Measurements from ENCODE around the gene LRMDA. TPM values are rescaled to one million over a fixed set of nuclear protein-coding genes. Genes with fewer than 3 reads are reported as not detected.

The LRMDA gene
- total and polyA plus RNA-seq, 2 of the 8 experiments (the other 6 are each of a cell fraction or from before 2014, with no cell fraction given): 0.86 to 2.8 TPM

DNA sequence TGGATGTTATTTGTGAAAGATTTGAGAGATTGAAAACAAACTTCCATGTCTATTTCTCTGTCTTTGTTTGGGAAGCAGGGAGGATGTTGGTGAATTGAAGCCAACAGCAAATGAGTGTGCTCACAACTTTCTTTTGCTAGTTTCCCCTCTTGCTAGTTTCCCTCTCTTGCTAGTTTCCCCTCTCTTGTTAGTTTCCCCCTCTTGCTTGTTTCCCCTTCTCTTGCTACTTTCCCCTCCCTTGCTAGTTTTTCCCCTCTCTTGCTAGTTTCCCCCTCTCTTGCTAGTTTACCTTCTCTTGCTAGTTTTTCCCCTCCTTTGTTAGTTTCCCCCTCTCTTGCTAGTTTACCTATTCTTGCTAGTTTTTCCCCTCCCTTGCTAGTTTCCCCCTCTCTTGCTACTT is 613.3 kb downstream of the LRMDA start (continued):
- TF ChIP-seq BCL11A (IDR thresholded peaks at IDR 0.05; ENCODE audit: low read depth in 2 of 2, low read length in 2 of 2): no peak
- no peak for TF ChIP-seq SUZ12 (IDR thresholded peaks at IDR 0.05; ENCODE audit: low read length)
